IMR-90 (cell line): ENCODE measurements around the gene ANGPTL4. TPM values are rescaled to one million over a fixed set of nuclear protein-coding genes. Genes with fewer than 3 reads are reported as not detected.
A peak's percentile ranks its signal among the peaks of the same experiment; 100 is the strongest.

Experiments used
- ATAC-seq: fragments of 200-7000 bp; cut with Tn5 transposase; 2 replicates; pipeline ENCODE4 v1.9.1; 2020; ENCODE audit warnings: low read depth, mild to moderate bottlenecking, moderate library complexity
- BruUV-seq: library from RNA; stranded (reverse); fragments of 400-500 nt; replicated peaks from 2 replicates; lab custom pipeline; 2021; lab: Mats Ljungman, UMichigan
- CTCF ChIA-PET: fragments of 300-600 bp; formaldehyde crosslinking; extraction: SDS; loops from one replicate; lab custom pipeline; 2021; ENCODE audit warnings: antibody characterized with exemption; lab: Yijun Ruan, JAX
- POLR2A ChIA-PET: fragments of 300-600 bp; sonication (Branson Sonifier 250); formaldehyde crosslinking; loops from one replicate; lab custom pipeline; 2022; ENCODE audit warnings: antibody characterized with exemption; ENCODE audit not compliant: unreplicated experiment; lab: Charles Lee
- DNase-seq: peaks from one replicate; pipeline ENCODE4 v3.0.0; 2013
- H2AFZ ChIP-seq: replicated peaks from 2 replicates; pipeline ENCODE3; 2013; ENCODE audit warnings: low read length, mild to moderate bottlenecking; ENCODE audit not compliant: poor library complexity
- H2AK5ac ChIP-seq: 2 replicates; pipeline ENCODE4 v1.6.1; 2013; ENCODE audit warnings: low read depth, low read length, inconsistent platforms
- H2AK9ac ChIP-seq: replicated peaks from 2 replicates; pipeline ENCODE3; 2013; ENCODE audit warnings: mild to moderate bottlenecking, low read depth, low read length, moderate library complexity; ENCODE audit not compliant: poor library complexity
- H2BK120ac ChIP-seq: 2 replicates; pipeline ENCODE4 v1.6.1; 2013; ENCODE audit warnings: low read depth, low read length, inconsistent platforms
- H2BK15ac ChIP-seq: 3 replicates; pipeline ENCODE4 v1.6.1; 2013; ENCODE audit warnings: low read depth, low read length, inconsistent platforms
- H2BK20ac ChIP-seq: 2 replicates; pipeline ENCODE4 v1.6.1; 2013; ENCODE audit warnings: low read depth, mild to moderate bottlenecking, inconsistent platforms, low read length, moderate library complexity
- H2BK5ac ChIP-seq: 2 replicates; pipeline ENCODE4 v1.6.1; 2013; ENCODE audit warnings: mild to moderate bottlenecking, low read depth, low read length, inconsistent platforms; ENCODE audit not compliant: poor library complexity, severe bottlenecking
- H3K14ac ChIP-seq: replicated peaks from 2 replicates; pipeline ENCODE4 v1.6.1; 2013; ENCODE audit warnings: low read depth, low read length, inconsistent platforms
- H3K18ac ChIP-seq: 2 replicates; pipeline ENCODE4 v1.6.1; 2013; ENCODE audit warnings: low read depth, low read length, control low read depth
- H3K23ac ChIP-seq: 2 replicates; pipeline ENCODE4 v1.6.1; 2013; ENCODE audit warnings: low read depth, low read length, inconsistent platforms
- H3K27ac ChIP-seq: 2 replicates; pipeline ENCODE4 v1.5.1; 2013; ENCODE audit warnings: mild to moderate bottlenecking, control low read depth, low read length; ENCODE audit not compliant: insufficient read depth
- H3K27me3 ChIP-seq: 2 replicates; pipeline ENCODE4 v1.6.1; 2013; ENCODE audit warnings: low read length; ENCODE audit not compliant: control insufficient read depth, insufficient read depth
- H3K36me3 ChIP-seq: 2 replicates; pipeline ENCODE4 v1.6.1; 2013; ENCODE audit warnings: low read length, mixed read lengths; ENCODE audit not compliant: control insufficient read depth, insufficient read depth
- H3K4ac ChIP-seq: 2 replicates; pipeline ENCODE4 v1.6.1; 2013; ENCODE audit warnings: low read depth, low read length, inconsistent platforms
- H3K4me1 ChIP-seq: 2 replicates; pipeline ENCODE4 v1.6.1; 2013; ENCODE audit warnings: low read length, mixed read lengths; ENCODE audit not compliant: control insufficient read depth, insufficient read depth
- H3K4me2 ChIP-seq: 2 replicates; pipeline ENCODE4 v1.6.1; 2013; ENCODE audit warnings: low read depth, mild to moderate bottlenecking, control low read depth, low read length, moderate library complexity
- H3K4me3 ChIP-seq: 2 replicates; pipeline ENCODE4 v1.5.1; 2013; ENCODE audit warnings: low read depth, mild to moderate bottlenecking, control low read depth, low read length, moderate library complexity; ENCODE audit not compliant: insufficient read depth
- H3K56ac ChIP-seq: 2 replicates; pipeline ENCODE4 v1.6.1; 2013; ENCODE audit warnings: low read length, inconsistent platforms; ENCODE audit not compliant: insufficient read depth; ENCODE audit errors: extremely low read depth
- H3K79me1 ChIP-seq, 2 experiments: 2 replicates each; pipeline ENCODE4 v1.6.1; 2013; ENCODE audit warnings: low read length in 2 of 2, inconsistent platforms in 1 of 2, low read depth in 1 of 2
- H3K9ac ChIP-seq: 2 replicates; pipeline ENCODE4 v1.6.1; 2013; ENCODE audit warnings: low read depth, low read length, control low read depth
- H3K9me1 ChIP-seq: 2 replicates; pipeline ENCODE4 v1.6.1; 2013; ENCODE audit warnings: low read length, inconsistent platforms; ENCODE audit not compliant: insufficient read depth
- H3K9me3 ChIP-seq: 2 replicates; pipeline ENCODE4 v1.6.1; 2013; ENCODE audit warnings: low read length; ENCODE audit not compliant: control insufficient read depth, insufficient read depth
- H4K20me1 ChIP-seq: 2 replicates; pipeline ENCODE4 v1.6.1; 2013; ENCODE audit warnings: low read length, inconsistent platforms; ENCODE audit not compliant: insufficient read depth
- H4K5ac ChIP-seq: 2 replicates; pipeline ENCODE4 v1.6.1; 2013; ENCODE audit warnings: mild to moderate bottlenecking, low read depth, low read length, control low read depth
- H4K8ac ChIP-seq, 2 experiments: 2 replicates each; pipeline ENCODE4 v1.6.1; 2013; ENCODE audit warnings: low read depth in 2 of 2, low read length in 2 of 2, control low read depth in 1 of 2, inconsistent platforms in 1 of 2
- H4K91ac ChIP-seq: 2 replicates; pipeline ENCODE4 v1.6.1; 2013; ENCODE audit warnings: low read depth, low read length, inconsistent platforms; ENCODE audit not compliant: insufficient read depth
- BHLHE40 ChIP-seq: fragments of 150-350 bp; IDR thresholded peaks from 2 replicates; pipeline ENCODE4 v1.6.1; 2016; ENCODE audit warnings: mild to moderate bottlenecking, low read depth, low read length
- CHD1 ChIP-seq: IDR thresholded peaks from 2 replicates; pipeline ENCODE4 v1.6.1; 2012; ENCODE audit warnings: low read depth, low read length, improper control_type of control experiment
- ELK1 ChIP-seq: fragments of 150-350 bp; IDR thresholded peaks from 2 replicates; pipeline ENCODE4 v1.6.1; 2016; ENCODE audit warnings: low read depth, mild to moderate bottlenecking, low read length, moderate library complexity, borderline replicate concordance
- FOS ChIP-seq: fragments of 150-350 bp; IDR thresholded peaks from 2 replicates; pipeline ENCODE4 v1.6.1; 2016; ENCODE audit warnings: low read depth, low read length
- MAFK ChIP-seq: IDR thresholded peaks from 2 replicates; pipeline ENCODE4 v1.6.1; 2012; ENCODE audit warnings: low read depth, low read length, improper control_type of control experiment
- MAZ ChIP-seq: IDR thresholded peaks from 2 replicates; pipeline ENCODE4 v1.6.1; 2012; ENCODE audit warnings: low read depth, mild to moderate bottlenecking, low read length, improper control_type of control experiment, moderate library complexity, borderline replicate concordance
- MXI1 ChIP-seq: IDR thresholded peaks from 2 replicates; pipeline ENCODE4 v1.6.1; 2012; ENCODE audit warnings: low read depth, mild to moderate bottlenecking, low read length, moderate library complexity, borderline replicate concordance
- POLR2A ChIP-seq: IDR thresholded peaks from 2 replicates; pipeline ENCODE4 v1.6.1; 2012; ENCODE audit warnings: mild to moderate bottlenecking, low read depth, low read length
- RCOR1 ChIP-seq: IDR thresholded peaks from 2 replicates; pipeline ENCODE4 v1.6.1; 2012; ENCODE audit warnings: mild to moderate bottlenecking, low read length, improper control_type of control experiment; ENCODE audit not compliant: insufficient replicate concordance
- WGBS, 2 experiments: methylation state at CpG; one replicate each; pipeline versions ENCODE4 v1.1.5 to v1.1.7; 2013; ENCODE audit warnings: missing lambda C conversion rate in 2 of 2; ENCODE audit not compliant: insufficient read length in 1 of 2; ENCODE audit errors: extremely low coverage in 2 of 2; 5-methylcytosine and 5-hydroxymethylcytosine counted together
- dilution Hi-C: fragments of 300-500 bp; cut with HindIII; formaldehyde crosslinking; loops from one replicate; pipeline ENCODE4 v1.14.3; 2018; ENCODE audit warnings: low sequenced_read_pairs; ENCODE audit not compliant: unreplicated experiment
- in situ Hi-C: fragments of 300-500 bp; cut with MboI; formaldehyde crosslinking; loops from 3 replicates; pipeline ENCODE4 v1.14.3; 2019; ENCODE audit warnings: low sequenced_read_pairs, inconsistent platforms, mixed read lengths
- intact Hi-C: fragments of 100-400 bp; cut with micrococcal nuclease; formaldehyde crosslinking; loops from 2 replicates; pipeline ENCODE4 v1.10.0; 2022
- polyA plus RNA-seq, 3 experiments: library from polyadenylated mRNA; depleted of rRNA; stranded (reverse); fragments of >200 nt; gene quantifications; 2 replicates each; pipeline ENCODE4 v1.2.3, GENCODE V29; 2012; ENCODE audit warnings: low replicate concordance in 1 of 3
- total RNA-seq: library from RNA; depleted of rRNA; stranded (reverse); fragments of >200 nt; gene quantifications from 2 replicates; pipeline ENCODE4 v1.2.3, GENCODE V29; 2012
- TF ChIP-seq, protein P1 (sequence below): fragments of 150-350 bp; IDR thresholded peaks from 2 replicates; pipeline ENCODE4 v1.6.1; 2017; ENCODE audit warnings: mild to moderate bottlenecking, antibody characterized with exemption, low read length, low read depth

The ANGPTL4 gene
- total and polyA plus RNA-seq, 2 of the 4 experiments (the other 2 are of a cell fraction): 1.4 to 19.1 TPM

DNA sequence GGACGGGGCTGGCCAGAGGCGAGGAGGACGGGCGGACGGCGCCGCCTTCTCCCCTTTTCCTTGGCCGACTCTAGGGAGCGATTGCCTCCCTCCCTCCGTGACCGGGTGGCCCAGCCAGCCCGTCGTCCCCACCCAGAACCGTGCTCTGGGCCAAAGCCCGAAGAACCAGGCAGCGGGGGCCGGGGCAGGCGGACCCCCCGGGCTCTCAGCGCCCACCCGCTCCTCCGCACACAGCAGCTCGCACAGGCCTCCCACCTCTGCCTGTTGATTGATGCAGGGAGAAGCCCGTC is 39.8 kb downstream of the ANGPTL4 start:
- CTCF ChIA-PET: no interaction called here
- Histone ChIP-seq H2BK15ac (no peak overlapping the region), H4K91ac (no peak overlapping the region), H4K20me1 (peaks cover 13% of the 10 kb centered on the region), H4K5ac (no peak overlapping the region), H4K8ac (no peak overlapping the region), H3K9ac (no peak overlapping the region), H3K56ac (no peak overlapping the region), H2BK120ac (no peak overlapping the region), H2AK5ac (no peak overlapping the region), H3K14ac (no peak overlapping the region), H3K9me3 (no peaks in the 10 kb centered on the region), H3K27me3 (no peaks in the 10 kb centered on the region), H3K79me1 (peaks cover 12% of the 10 kb centered on the region in 2 experiments), H3K4me1 (no peaks in the 10 kb centered on the region), H2BK20ac (no peak overlapping the region), H3K27ac (no peak overlapping the region), H3K4me2 (no peak overlapping the region), H3K18ac (no peak overlapping the region), H2AFZ (no peak overlapping the region), H3K9me1 (no peaks in the 10 kb centered on the region; the same call in 1 of the 2 replicates), H2BK5ac (no peak overlapping the region), H2AK9ac (no peak overlapping the region), H3K36me3 (peaks cover 37% of the 10 kb centered on the region), H3K23ac (no peak overlapping the region), H3K4ac (no peak overlapping the region), H3K4me3 (no peak overlapping the region)
- in situ Hi-C loops: no loop called here
- intact Hi-C loops: no loop called here
- TSS peak; percentile 84 for BruUV-seq
- dilution Hi-C loops: no loop called here
- no peak for TF ChIP-seq MXI1
- TF ChIP-seq, protein P1, sequence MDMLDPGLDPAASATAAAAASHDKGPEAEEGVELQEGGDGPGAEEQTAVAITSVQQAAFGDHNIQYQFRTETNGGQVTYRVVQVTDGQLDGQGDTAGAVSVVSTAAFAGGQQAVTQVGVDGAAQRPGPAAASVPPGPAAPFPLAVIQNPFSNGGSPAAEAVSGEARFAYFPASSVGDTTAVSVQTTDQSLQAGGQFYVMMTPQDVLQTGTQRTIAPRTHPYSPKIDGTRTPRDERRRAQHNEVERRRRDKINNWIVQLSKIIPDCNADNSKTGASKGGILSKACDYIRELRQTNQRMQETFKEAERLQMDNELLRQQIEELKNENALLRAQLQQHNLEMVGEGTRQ: no peak
- TF ChIP-seq RCOR1: no peak
- TF ChIP-seq MAFK: no peak
- no peak for TF ChIP-seq CHD1
- no peak for TF ChIP-seq POLR2A
- no peak for TF ChIP-seq ELK1
- no peak for TF ChIP-seq MAZ
- TF ChIP-seq FOS: no peak
- TF ChIP-seq BHLHE40: no peak
- POLR2A ChIA-PET: no interaction called here
- DNase-seq: no peak
- WGBS, 2 experiments: 68% methylated on average over 15 of the region's 24 CpGs; no CpG with 5 or more reads in 1 of the 2 experiments
- no peak for ATAC-seq
